Coronary artery (tissue), 2 donors: ENCODE data around the gene NOP16.

ENCODE experiments used
- DNase-seq: peaks from one replicate; pipeline ENCODE4 v3.0.0-alpha.2; 2017; ENCODE audit warnings: low spot score
- H3K27ac ChIP-seq, 2 donors: fragments of 200-600 bp; sonication (generic); one replicate each; pipeline ENCODE4 v1.5.1; 2016 to 2019
- H3K4me3 ChIP-seq: fragments of 200-600 bp; sonication (generic); 2 replicates; pipeline ENCODE4 v1.5.1; 2016; ENCODE audit warnings: mild to moderate bottlenecking, moderate library complexity
- CTCF ChIP-seq: fragments of 200-600 bp; sonication (generic); IDR thresholded peaks from one replicate; pipeline ENCODE4 v1.5.1; 2019; ENCODE audit warnings: antibody characterized with exemption

NOP16 gene

DNA sequence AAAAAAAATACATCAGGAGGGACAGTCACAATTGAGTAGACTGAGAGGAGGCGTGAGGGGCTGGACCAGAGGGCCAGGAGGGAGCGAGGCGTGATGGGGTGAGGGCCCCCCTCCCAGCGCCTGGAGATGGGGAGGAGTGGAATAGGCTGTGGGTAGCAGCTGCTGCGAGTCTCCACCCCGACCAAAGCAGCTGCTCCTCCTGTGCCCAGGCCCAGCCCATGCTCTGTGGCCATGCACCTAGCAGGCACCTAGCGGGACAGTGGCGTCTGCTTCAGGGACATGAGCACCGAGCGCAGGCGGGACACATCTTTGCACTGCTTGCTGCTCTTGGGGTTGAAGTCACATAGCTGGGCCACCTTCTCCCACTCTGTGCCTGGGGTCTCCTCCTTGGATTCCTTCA, 4.1 kb upstream of the NOP16 start:
- no peak overlapping the region for H3K4me3 ChIP-seq
- TF ChIP-seq CTCF = no peak
- DNase-seq = no peak
- H3K27ac ChIP-seq = no peak overlapping the region

- no peak for TF ChIP-seq CTCF
- DNase-seq = no peak
- no peak overlapping the region for H3K4me3 ChIP-seq
- H3K27ac ChIP-seq = no peak overlapping the region
Observed at GRCh38 chr5:176391999-176392398, 3.6 kb upstream of the NOP16 start.

DNA sequence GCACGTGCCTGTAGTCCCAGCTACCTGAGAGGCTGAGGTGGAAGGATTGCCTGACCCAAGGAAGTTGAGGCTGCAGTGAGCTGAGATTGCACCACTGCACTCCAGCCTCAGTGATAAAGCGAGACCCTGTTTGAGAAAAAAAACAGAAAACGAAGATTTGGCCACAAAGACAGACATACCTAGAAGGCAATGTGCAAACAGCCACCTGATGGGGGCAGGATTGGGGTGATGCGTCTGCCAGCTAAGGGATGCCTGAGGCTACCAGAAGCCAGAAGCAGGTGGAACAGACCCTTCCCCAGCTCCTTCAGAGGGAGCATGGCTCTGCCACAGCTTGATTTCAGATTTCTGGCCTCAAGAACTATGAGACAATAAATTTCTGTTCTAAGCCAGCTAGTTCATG, 3.1 kb upstream of the NOP16 start:
- no peak overlapping the region for H3K4me3 ChIP-seq
- H3K27ac ChIP-seq = no peak overlapping the region
- no peak for DNase-seq
- no peak for TF ChIP-seq CTCF

DNA sequence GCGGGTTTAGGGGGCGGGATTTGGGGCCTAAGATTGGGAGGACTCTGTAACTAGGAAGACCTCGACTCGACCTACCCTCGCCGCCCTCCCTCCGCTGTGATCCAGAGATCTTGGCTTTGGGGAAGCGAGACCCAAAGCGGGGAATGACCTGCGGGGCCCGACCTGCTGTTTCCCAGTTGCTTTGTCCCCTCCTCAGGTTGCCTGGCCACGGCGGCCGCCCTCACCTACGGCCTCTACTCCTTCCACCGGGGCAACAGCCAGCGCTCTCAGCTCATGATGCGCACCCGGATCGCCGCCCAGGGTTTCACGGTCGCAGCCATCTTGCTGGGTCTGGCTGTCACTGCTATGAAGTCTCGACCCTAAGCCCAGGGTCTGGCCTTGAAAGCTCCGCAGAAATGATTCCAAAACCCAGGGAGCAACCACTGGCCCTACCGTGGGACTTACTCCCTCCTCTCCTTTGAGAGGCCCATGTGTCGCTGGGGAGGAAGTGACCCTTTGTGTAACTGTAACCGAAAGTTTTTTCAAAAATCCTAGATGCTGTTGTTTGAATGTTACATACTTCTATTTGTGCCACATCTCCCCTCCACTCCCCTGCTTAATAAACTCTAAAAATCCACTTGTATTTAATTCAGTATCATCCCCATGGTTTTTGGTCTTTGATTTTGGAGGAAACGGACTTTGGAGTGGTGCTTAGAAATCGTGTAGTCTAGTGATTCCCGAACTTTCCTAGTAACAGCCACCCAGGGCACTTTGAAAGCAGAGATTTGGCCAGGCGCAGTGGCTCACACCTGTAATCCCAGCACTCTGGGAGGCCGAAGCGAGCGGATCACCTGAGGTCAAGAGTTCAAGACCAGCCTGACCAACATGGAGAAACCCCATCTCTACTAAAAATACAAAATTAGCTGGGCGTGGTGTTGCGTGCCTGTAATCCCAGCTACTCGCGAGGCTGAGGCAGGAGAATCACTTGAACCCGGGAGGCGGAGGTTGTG, 1.0 kb upstream of the NOP16 start:
- no peak for DNase-seq
- TF ChIP-seq CTCF = no peak
- Histone ChIP-seq H3K4me3 (peak overlapping the region; percentile 95), H3K27ac (peak overlapping the region; percentile 91 to 95)

DNA sequence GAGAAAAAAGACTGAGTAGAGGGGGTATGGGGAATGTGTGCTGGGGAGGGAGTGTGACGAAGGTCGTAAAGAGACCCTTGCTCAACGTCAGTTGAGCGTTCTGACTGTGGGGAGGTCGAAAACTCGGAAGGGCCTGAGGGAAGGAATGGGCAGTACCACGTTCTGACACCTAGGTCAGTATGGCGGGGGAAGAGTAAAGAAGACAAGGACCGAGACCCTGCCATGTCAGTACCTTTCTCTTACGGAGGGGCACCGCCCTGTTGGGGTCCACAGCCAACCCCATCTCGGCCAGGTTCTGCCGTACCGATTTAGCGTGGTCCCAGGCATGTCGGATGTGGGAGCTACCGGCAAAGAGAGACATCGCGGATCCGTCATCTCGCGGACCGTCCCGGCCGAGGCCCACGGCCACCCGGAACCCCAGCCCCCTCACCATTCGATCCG, 375 bp downstream of the NOP16 start:
- Histone ChIP-seq H3K27ac (peak overlapping the region in 1 of 2 donors; percentile 95), H3K4me3 (peak overlapping the region; percentile 95)
- TF ChIP-seq CTCF = no peak
- no peak for DNase-seq

GRCh38 chr5:176387384-176387925, 943 bp downstream of the NOP16 start:
- Histone ChIP-seq H3K4me3 (peak overlapping the region; percentile 95), H3K27ac (no peak overlapping the region)
- TF ChIP-seq CTCF = no peak
- DNase-seq = no peak
